ENCODE measurements around the gene BIRC2.

Gene BIRC2

GRCh38 chr11:102341844-102342318 is 5.1 kb upstream of the BIRC2 start:
- Histone ChIP-seq H3K27me3 (no peaks in the 10 kb centered on the region), H3K27ac (no peak overlapping the region), H3K9me3 (no peaks in the 10 kb centered on the region), H3K4me3 (ENCODE audit: low read depth in 1 of 2, low read length in 1 of 2) (no peak overlapping the region), H3K4me1 (ENCODE audit: control insufficient read depth in 1 of 2, insufficient read depth in 1 of 2, low read depth in 1 of 2, low read length in 1 of 2) (peaks cover 9 to 10% of the 10 kb centered on the region in 2 experiments), H3K36me3 (no peaks in the 10 kb centered on the region)
- TF ChIP-seq, protein P1, sequence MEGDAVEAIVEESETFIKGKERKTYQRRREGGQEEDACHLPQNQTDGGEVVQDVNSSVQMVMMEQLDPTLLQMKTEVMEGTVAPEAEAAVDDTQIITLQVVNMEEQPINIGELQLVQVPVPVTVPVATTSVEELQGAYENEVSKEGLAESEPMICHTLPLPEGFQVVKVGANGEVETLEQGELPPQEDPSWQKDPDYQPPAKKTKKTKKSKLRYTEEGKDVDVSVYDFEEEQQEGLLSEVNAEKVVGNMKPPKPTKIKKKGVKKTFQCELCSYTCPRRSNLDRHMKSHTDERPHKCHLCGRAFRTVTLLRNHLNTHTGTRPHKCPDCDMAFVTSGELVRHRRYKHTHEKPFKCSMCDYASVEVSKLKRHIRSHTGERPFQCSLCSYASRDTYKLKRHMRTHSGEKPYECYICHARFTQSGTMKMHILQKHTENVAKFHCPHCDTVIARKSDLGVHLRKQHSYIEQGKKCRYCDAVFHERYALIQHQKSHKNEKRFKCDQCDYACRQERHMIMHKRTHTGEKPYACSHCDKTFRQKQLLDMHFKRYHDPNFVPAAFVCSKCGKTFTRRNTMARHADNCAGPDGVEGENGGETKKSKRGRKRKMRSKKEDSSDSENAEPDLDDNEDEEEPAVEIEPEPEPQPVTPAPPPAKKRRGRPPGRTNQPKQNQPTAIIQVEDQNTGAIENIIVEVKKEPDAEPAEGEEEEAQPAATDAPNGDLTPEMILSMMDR (IDR thresholded peaks at IDR 0.05) = peak; percentile 77

GRCh38 chr11:102343809-102344208 is 3.2 kb upstream of the BIRC2 start:
- Histone ChIP-seq H3K4me1 (ENCODE audit: control insufficient read depth in 1 of 2, insufficient read depth in 1 of 2, low read depth in 1 of 2, low read length in 1 of 2) (peaks cover 21 to 24% of the 10 kb centered on the region in 2 experiments), H3K9me3 (no peaks in the 10 kb centered on the region), H3K27me3 (no peaks in the 10 kb centered on the region), H3K27ac (no peak overlapping the region), H3K36me3 (no peaks in the 10 kb centered on the region), H3K4me3 (ENCODE audit: low read depth in 1 of 2, low read length in 1 of 2) (no peak overlapping the region)
- TF ChIP-seq, protein P1 (IDR thresholded peaks at IDR 0.05) = no peak

DNA sequence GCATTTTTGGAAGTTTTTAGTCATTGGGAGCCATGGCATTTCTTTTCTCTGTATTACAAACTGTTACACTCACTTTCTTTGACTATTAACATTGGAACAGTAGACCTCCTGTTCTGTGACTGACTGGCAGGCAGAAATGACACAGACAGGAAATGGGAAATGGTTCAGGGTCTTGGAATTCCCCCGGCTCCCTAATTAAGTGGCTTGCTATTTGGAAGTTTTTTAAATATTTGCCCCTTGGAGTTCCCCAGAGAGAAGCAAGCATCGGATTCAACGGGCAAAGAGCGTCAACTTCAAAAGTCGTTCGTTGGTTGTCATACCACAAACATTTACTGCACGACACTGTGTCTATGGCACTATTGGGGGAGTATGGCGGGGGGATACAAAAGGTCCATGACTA is 1.1 kb upstream of the BIRC2 start:
- H3K27me3 ChIP-seq = no peaks in the 10 kb centered on the region
- peak overlapping the region; percentile 96 for H3K27ac ChIP-seq
- no peaks in the 10 kb centered on the region for H3K9me3 ChIP-seq
- H3K36me3 ChIP-seq = peaks cover 12% of the 10 kb centered on the region
- TF ChIP-seq, protein P1 (IDR thresholded peaks at IDR 0.05) = no peak
- H3K4me1 ChIP-seq (ENCODE audit: control insufficient read depth in 1 of 2, insufficient read depth in 1 of 2, low read depth in 1 of 2, low read length in 1 of 2) = peaks cover 27 to 29% of the 10 kb centered on the region in 2 experiments
- H3K4me3 ChIP-seq (ENCODE audit: low read depth in 1 of 2, low read length in 1 of 2) = peak overlapping the region; percentile 88 to 92

GRCh38 chr11:102346456-102346747 is 612 bp upstream of the BIRC2 start:
- peaks cover 27 to 29% of the 10 kb centered on the region in 2 experiments for H3K4me1 ChIP-seq (ENCODE audit: control insufficient read depth in 1 of 2, insufficient read depth in 1 of 2, low read depth in 1 of 2, low read length in 1 of 2)
- H3K27me3 ChIP-seq = no peaks in the 10 kb centered on the region
- TF ChIP-seq, protein P1 (IDR thresholded peaks at IDR 0.05) = no peak
- H3K4me3 ChIP-seq (ENCODE audit: low read depth in 1 of 2, low read length in 1 of 2) = peak overlapping the region; percentile 88 to 92
- peak overlapping the region; percentile 96 for H3K27ac ChIP-seq
- peaks cover 17% of the 10 kb centered on the region for H3K36me3 ChIP-seq
- H3K9me3 ChIP-seq = no peaks in the 10 kb centered on the region

DNA sequence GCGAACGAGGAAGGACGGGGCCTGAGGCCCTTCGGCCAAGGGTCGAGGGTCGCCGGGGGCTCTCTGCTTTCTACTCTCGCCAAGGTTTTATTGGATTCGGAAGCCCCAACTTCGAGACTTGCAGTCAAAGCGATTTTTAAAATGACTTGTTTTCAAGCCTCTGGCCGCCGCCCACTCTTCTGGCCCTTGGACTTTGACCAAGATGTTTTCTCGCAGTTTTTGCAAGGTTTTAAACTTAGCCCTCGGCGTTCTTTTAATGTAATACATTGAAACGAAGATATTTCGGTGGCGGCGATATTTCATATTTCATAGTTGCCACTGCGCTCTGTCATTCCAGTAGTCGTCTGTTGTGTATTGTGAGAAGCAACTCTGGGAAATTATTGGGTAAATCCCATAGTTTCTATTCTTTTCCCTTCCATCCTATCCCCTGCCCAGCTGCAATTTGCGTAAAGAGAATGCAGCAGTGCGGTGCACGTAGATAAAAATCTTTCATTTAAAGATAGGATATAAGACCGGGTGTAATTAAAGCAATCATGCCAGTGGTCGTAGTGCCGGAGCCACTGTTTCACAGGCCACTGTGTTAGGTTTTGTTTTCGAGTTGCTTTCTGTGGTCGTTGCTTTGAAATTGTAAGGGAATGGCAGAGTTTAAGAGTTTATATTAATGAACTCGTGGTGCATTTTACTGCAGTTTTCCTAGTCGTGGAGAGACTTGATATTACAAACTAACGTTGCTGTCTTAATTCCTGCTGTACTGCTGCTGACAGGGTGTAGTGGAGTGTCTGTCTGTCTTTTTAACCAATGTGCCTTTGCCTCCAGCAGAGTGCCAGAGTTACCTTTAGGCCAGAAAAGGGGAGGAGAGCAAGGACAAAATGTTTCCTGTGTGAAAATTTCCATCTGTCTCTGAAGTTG is 702 bp downstream of the BIRC2 start:
- Histone ChIP-seq H3K27ac (peak overlapping the region; percentile 96), H3K36me3 (peaks cover 23% of the 10 kb centered on the region), H3K27me3 (no peaks in the 10 kb centered on the region), H3K4me1 (ENCODE audit: control insufficient read depth in 1 of 2, insufficient read depth in 1 of 2, low read depth in 1 of 2, low read length in 1 of 2) (peaks cover 27 to 29% of the 10 kb centered on the region in 2 experiments), H3K4me3 (ENCODE audit: low read depth in 1 of 2, low read length in 1 of 2) (peak overlapping the region; percentile 88 to 92), H3K9me3 (no peaks in the 10 kb centered on the region)
- TF ChIP-seq, protein P1 (IDR thresholded peaks at IDR 0.05) = no peak

All from neutrophil (primary cell).